ENCODE data around the gene SLC6A18. TPM values are rescaled to one million over a fixed set of nuclear protein-coding genes. Genes with fewer than 3 reads are reported as not detected.
"Not testable (repeated sequence)": the region's sequence is repeated elsewhere in the genome, so short reads cannot be mapped to it uniquely, and the experiment has no call there.

Gene SLC6A18
- polyA plus RNA-seq, 3 donors = 0.26 to 3.4 (median 2.5) TPM

GRCh38 chr5:1275397-1276391 is 50.5 kb downstream of the SLC6A18 start:
- DNase-seq = not testable (repeated sequence)

GRCh38 chr5:1276930-1277329 is 51.7 kb downstream of the SLC6A18 start:
- no peak for DNase-seq

- no peak for DNase-seq
These were observed 52.1 kb downstream of the SLC6A18 start for GRCh38 chr5:1277331-1277730.

GRCh38 chr5:1277781-1278180 is 52.6 kb downstream of the SLC6A18 start:
- no peak for DNase-seq

- no peak for DNase-seq
These were observed 53.0 kb downstream of the SLC6A18 start for GRCh38 chr5:1278216-1278615.

- DNase-seq = no peak
These were observed 53.7 kb downstream of the SLC6A18 start for GRCh38 chr5:1278656-1279442.

GRCh38 chr5:1279443-1280151 is 54.4 kb downstream of the SLC6A18 start:
- DNase-seq = no peak

GRCh38 chr5:1280177-1281037 is 55.2 kb downstream of the SLC6A18 start:
- DNase-seq = no peak

- DNase-seq = no peak
These were observed 56.1 kb downstream of the SLC6A18 start for GRCh38 chr5:1281038-1281882.

GRCh38 chr5:1282131-1282992 is 57.2 kb downstream of the SLC6A18 start:
- no peak for DNase-seq

- not testable (repeated sequence) for DNase-seq
These were observed 58.0 kb downstream of the SLC6A18 start for GRCh38 chr5:1282993-1283728.

- DNase-seq = not testable (repeated sequence)
These were observed 58.5 kb downstream of the SLC6A18 start for GRCh38 chr5:1283729-1284041.

GRCh38 chr5:1284336-1284970 is 59.3 kb downstream of the SLC6A18 start:
- not testable (repeated sequence) for DNase-seq

- no peak for DNase-seq
These were observed 60.0 kb downstream of the SLC6A18 start for GRCh38 chr5:1285141-1285540.

GRCh38 chr5:1285883-1286291 is 60.7 kb downstream of the SLC6A18 start:
- no peak for DNase-seq

- DNase-seq = no peak
These were observed 63.5 kb downstream of the SLC6A18 start for GRCh38 chr5:1288439-1289335.

GRCh38 chr5:1289559-1289958 is 64.4 kb downstream of the SLC6A18 start:
- not testable (repeated sequence) for DNase-seq

Data from renal pelvis (tissue), 4 donors.